Stimulated activated CD8-positive, alpha-beta memory T cell treated with anti-CD3 and anti-CD28 coated beads, Interleukin-4, amount 100 ng/mL, for 48 hours (primary cell): Measurements from ENCODE around the gene USP37.

Experiments
- DNase-seq: peaks from one replicate; pipeline ENCODE4 v3.0.0-alpha.2; 2020

The USP37 gene

DNA sequence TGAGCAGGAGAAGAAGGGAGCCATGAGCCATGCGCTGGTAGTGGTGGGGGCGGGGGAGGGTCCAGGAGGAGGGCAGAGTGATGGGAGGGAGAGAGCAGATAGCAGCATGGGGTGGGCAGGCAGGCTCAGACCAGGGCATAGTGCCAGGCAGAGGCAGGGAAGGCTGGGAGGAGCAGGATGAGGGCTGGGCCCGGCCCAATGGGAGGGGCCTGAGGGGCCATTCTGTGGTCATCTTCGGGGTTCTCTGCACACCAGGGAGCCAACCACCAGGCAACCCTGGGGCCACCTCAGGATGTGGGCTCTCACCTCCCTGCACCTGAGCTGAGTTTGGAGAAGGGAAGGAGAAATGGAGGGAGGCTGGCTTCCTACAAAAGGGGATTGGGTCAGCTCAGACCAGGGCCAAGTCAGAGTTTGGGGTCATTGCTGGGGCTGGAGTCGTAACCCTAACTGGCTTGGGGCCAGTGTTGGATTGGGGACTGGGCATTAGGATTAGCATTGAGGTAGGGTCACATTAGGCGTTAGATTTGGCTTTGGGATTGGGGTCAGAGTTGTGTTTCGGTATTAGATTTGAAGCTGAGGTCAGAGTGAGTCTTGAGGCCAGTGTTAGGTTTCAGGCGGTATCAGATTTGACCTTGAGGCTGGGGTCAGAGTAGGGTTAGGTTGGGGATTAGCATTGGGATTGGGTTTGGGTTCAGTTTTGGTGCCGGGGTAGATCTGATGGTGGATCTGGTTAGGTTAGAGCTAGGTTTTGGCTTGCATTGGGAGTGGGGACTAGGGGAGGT, 138.0 kb downstream of the USP37 start:
- DNase-seq, result no peak

GRCh38 chr2:218428846-218429558, 139.1 kb downstream of the USP37 start:
- DNase-seq, result no peak

GRCh38 chr2:218427741-218428140, 140.4 kb downstream of the USP37 start:
- no peak for DNase-seq

DNA sequence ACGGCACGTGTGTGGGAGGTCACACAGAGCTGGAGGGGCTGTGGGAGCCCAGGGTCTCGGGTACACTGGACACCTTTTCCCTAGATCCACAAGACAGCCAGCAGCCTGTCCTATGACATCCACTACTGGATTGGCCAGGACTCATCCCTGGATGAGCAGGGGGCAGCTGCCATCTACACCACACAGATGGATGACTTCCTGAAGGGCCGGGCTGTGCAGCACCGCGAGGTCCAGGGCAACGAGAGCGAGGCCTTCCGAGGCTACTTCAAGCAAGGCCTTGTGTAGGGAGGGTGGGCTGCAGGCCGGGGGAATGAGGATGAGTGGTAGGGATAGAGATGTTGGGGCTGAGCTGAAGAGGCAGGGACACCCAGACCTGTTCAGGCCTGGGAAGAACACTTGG, 142.6 kb downstream of the USP37 start:
- DNase-seq, result no peak

- no peak for DNase-seq
These were observed 144.6 kb downstream of the USP37 start for GRCh38 chr2:218423584-218423983.

DNA sequence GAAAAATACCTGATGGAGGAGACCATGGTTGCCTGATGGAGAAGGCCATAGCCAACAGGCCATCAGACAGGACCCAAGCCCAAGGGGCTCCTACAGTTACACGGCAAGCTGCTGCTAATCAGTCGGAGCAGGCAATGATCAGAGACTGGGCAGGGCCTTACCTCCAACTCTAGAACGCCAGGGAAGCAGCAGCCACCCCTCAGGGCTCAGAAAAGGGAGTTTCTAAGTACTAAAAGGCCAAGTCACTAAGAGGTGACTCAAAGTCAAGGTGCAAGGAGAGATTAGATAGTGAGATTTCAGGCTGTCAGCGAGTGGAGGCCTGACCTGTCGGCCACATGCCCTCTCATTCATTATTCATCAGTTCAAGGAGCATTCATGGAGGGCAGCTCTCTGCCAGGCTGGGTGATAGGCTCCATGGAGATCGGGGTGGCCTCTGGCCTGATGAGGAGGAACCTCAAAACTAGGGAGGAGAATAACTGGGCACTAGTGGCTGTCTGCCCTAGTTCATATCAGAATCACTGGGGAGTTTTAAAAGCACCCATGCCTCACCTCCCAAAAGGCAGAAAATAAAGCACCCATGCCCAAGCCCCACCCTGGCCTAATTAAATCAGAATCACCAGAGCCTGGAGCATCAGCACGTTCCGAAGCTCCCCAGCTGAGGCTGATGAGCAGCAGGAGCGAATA, 145.6 kb downstream of the USP37 start:
- DNase-seq, result no peak

GRCh38 chr2:218421027-218421426, 147.1 kb downstream of the USP37 start:
- no peak for DNase-seq

DNA sequence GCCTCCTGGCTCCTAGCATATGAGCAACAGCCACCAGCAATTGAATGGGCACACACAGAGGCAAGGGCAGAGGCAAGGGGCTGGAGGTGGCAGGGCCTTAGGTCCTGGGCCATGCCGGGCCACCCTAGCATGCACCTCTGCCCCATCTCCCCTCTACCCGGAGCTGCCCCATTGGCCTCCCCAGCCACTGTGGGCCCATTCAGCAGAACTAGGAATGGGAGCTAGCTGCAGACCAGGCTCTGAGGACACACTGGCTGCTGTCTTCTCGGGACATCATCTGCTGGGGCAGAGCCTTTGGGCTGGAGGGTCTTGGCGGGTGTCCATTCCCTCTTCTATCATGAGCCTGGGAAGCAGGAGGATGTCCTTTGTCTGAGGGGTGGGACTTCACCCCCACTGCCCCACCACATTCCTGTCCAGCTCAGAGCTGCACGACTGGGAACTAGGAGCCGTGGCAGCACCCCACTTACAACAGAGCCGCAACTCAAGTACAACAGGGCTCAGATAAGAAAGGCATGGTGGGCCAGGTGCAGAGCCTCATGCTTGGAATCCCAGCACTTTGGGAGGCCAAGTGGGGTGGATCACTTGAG, 148.4 kb downstream of the USP37 start:
- no peak for DNase-seq

- no peak for DNase-seq
These were observed 149.3 kb downstream of the USP37 start, which contains the start of gene VIL1 for GRCh38 chr2:218418717-218419458. Gene VIL1 (plus strand): TSS chr2:218419123. CDS start chr2:218423779, 4,656 bp downstream.

DNA sequence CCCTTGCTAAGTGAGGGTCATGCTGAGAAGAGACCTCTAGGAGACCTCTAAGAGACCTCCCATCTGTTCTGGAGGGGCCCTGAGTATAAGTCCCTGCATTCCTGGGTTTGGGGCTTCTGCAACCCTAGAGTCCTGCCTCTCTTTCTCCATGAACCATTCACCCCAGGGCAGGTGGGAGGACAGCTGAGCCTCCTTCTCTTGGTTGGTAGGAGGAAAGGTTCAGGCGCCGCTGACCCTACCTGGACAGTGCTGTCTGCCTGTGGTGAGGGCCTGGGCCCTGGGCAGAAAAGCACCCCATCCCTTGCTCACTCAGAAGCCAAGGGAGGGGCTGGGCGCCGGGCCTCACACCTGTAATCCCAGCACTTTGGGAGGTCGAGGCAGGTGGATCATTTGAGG, 149.8 kb downstream of the USP37 start:
- DNase-seq, result no peak

DNA sequence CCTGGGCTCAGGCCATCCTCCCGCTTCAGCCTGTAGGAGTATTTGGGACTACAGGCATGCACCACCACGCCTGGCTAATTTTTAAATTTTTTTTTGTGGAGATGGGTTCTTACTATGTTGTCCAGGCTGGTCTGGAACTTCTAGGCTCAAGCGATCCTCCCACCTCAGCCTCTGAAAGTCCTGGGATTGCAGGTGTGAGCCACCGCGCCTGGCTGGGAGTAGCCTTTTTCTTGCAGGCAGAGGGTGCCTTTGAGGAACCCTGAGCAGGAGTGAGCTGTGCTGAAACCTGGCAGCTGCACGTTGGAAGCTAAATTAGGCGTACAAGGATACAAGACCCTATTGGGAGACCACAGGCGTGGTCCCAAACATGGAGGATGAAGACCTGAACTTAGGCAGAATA, 160.4 kb downstream of the USP37 start:
- DNase-seq, result no peak

GRCh38 chr2:218406949-218407618, 161.1 kb downstream of the USP37 start:
- peak; percentile 77 for DNase-seq

GRCh38 chr2:218406209-218406948, 161.8 kb downstream of the USP37 start:
- DNase-seq, result peak; percentile 97

DNA sequence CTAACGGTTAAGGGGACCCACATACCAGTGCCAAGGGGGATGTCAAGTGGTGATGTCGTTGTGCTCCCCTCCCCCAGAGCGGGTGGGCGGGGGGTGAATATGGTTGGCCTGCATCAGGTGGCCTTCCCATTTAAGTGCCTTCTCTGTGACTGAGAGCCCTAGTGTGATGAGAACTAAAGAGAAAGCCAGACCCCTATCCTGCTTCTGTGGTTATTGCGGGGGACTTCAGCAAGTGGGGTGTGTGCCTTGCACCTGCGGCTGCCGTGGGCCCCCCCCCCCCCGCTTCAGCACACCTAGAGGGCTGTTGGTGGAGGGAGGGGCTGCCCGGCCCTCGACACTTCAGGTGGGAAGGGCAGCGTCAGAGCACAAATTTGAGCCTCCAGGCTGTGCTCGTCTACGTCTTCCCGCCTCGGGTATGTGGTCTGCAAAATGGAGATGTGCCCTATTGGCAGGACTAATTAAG, 162.4 kb downstream of the USP37 start:
- peak; percentile 45 for DNase-seq

DNA sequence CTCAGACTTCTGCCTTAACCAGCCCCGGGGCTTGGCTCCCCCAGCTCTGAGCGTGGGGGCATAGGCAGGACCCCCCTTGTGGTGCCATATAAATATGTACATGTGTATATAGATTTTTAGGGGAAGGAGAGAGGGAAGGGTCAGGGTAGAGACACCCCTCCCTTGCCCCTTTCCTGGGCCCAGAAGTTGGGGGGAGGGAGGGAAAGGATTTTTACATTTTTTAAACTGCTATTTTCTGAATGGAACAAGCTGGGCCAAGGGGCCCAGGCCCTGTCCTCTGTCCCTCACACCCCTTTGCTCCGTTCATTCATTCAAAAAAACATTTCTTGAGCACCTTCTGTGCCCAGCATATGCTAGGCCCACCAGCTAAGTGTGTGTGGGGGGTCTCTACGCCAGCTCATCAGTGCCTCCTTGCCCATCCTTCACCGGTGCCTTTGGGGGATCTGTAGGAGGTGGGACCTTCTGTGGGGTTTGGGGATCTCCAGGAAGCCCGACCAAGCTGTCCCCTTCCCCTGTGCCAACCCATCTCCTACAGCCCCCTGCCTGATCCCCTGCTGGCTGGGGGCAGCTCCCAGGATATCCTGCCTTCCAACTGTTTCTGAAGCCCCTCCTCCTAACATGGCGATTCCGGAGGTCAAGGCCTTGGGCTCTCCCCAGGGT, 162.9 kb downstream of the USP37 start:
- DNase-seq, result no peak

DNA sequence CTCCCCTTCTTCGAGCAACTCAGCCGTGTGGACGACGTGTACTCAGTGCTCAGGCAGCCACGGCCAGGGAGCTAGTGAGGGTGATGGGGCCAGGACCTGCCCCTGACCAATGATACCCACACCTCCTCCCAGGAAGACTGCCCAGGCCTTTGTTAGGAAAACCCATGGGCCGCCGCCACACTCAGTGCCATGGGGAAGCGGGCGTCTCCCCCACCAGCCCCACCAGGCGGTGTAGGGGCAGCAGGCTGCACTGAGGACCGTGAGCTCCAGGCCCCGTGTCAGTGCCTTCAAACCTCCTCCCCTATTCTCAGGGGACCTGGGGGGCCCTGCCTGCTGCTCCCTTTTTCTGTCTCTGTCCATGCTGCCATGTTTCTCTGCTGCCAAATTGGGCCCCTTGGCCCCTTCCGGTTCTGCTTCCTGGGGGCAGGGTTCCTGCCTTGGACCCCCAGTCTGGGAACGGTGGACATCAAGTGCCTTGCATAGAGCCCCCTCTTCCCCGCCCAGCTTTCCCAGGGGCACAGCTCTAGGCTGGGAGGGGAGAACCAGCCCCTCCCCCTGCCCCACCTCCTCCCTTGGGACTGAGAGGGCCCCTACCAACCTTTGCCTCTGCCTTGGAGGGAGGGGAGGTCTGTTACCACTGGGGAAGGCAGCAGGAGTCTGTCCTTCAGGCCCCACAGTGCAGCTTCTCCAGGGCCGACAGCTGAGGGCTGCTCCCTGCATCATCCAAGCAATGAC, 163.6 kb downstream of the USP37 start:
- peak; percentile 25 for DNase-seq

DNA sequence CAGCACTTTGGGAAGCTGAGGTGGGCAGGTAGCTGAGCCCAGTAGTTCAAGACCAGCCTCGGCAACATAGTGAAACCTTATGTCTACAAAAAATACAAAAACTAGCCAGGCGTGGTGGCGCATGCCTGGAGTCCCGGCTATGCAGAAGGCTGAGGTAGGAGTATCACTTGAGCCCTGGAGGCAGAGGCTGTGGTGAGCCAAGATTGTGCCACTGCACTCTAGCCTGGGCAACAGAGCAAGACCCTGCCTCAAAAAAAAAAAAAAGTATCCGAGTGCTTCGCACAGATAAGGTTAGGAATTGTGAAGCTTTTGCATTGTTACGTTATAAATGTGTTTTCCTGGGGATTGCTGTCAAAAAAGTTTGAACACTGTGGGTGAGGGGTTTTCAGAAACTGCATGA, 164.3 kb downstream of the USP37 start:
- no peak for DNase-seq

- DNase-seq, result no peak
These were observed 165.2 kb downstream of the USP37 start for GRCh38 chr2:218402911-218403411.

DNA sequence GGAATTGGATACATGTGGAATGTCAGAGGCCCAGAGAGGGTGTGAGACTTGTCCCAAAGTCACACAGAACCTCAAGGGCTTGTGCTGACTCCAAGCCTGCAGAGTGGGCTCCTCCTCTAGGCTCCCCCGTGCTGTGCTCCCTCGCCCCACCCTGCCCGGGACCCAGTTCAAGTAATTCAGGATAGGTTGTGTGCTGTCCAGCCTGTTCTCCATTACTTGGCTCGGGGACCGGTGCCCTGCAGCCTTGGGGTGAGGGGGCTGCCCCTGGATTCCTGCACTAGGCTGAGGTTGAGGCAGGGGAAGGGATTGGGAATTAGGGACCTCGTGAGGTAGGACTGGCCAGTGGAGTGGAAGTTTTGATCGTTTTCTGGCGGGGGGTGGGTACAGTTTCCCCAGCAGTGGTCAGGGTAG, 165.7 kb downstream of the USP37 start:
- DNase-seq, result no peak

DNA sequence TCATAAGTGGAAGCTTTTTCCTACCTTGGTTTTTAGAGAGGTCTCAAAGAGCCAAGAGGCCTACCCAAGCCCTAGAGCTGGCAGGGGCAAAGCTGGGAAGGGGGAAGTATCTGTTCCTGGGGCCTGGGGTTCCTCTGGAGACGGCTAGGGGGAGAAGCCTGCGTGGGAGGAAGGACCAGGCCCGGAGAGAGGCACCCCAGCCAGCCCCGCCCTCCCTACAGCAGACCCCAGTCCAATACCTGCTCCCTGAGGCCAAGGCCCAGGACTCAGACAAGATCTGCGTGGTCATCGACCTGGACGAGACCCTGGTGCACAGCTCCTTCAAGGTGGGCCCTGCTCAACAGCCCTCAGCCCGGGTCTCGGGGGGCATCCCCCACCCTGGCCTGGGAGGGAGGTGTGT, 166.3 kb downstream of the USP37 start:
- no peak for DNase-seq
